IMR-90 (cell line): ENCODE data around the gene SLC23A3. TPM values are rescaled to one million over a fixed set of nuclear protein-coding genes. Genes with fewer than 3 reads are reported as not detected.
A peak's percentile ranks its signal among the peaks of the same experiment; 100 is the strongest.

Source experiments
- MAZ ChIP-seq: IDR thresholded peaks from 2 replicates; pipeline ENCODE4 v1.6.1; 2012; ENCODE audit warnings: low read depth, mild to moderate bottlenecking, low read length, improper control_type of control experiment, moderate library complexity, borderline replicate concordance
- MXI1 ChIP-seq: IDR thresholded peaks from 2 replicates; pipeline ENCODE4 v1.6.1; 2012; ENCODE audit warnings: low read depth, mild to moderate bottlenecking, low read length, moderate library complexity, borderline replicate concordance
- RCOR1 ChIP-seq: IDR thresholded peaks from 2 replicates; pipeline ENCODE4 v1.6.1; 2012; ENCODE audit warnings: mild to moderate bottlenecking, low read length, improper control_type of control experiment; ENCODE audit not compliant: insufficient replicate concordance
- polyA plus RNA-seq, 3 experiments: library from polyadenylated mRNA; depleted of rRNA; stranded (reverse); fragments of >200 nt; gene quantifications; 2 replicates each; pipeline ENCODE4 v1.2.3, GENCODE V29; 2012; ENCODE audit warnings: low replicate concordance in 1 of 3
- total RNA-seq: library from RNA; depleted of rRNA; stranded (reverse); fragments of >200 nt; gene quantifications from 2 replicates; pipeline ENCODE4 v1.2.3, GENCODE V29; 2012

Gene SLC23A3
- total and polyA plus RNA-seq, 2 of the 4 experiments (the other 2 are of a cell fraction): 0.18 to 0.65 TPM

GRCh38 chr2:219218732-219219701 lies 49.2 kb upstream of the SLC23A3 start, which contains the start of gene ABCB6 (continued):
- TF ChIP-seq MAZ: peak; percentile 52; the same call in 1 of the 2 replicates
- peak; percentile 84 for TF ChIP-seq MXI1
- TF ChIP-seq RCOR1: no peak
